B cell (primary cell): Measurements from ENCODE around the gene IAH1. TPM values are rescaled to one million over a fixed set of nuclear protein-coding genes. Genes with fewer than 3 reads are reported as not detected.
A peak's percentile ranks its signal among the peaks of the same experiment; 100 is the strongest.

Experiments
- ATAC-seq: fragments of 200-7000 bp; cut with Tn5 transposase; one replicate; pipeline ENCODE4 v1.10.0; 2021; ENCODE audit warnings: low read depth, mild to moderate bottlenecking, moderate number of reproducible peaks, moderate library complexity
- CTCF ChIA-PET: fragments of 350-600 bp; sonication (Branson Sonifier 250); formaldehyde crosslinking; loops from one replicate; lab custom pipeline; 2021; ENCODE audit warnings: antibody characterized with exemption, inconsistent platforms; lab: Charles Lee
- POLR2A ChIA-PET: fragments of 350-600 bp; sonication (Branson Sonifier 250); formaldehyde crosslinking; loops from one replicate; lab custom pipeline; 2021; ENCODE audit warnings: antibody characterized with exemption; lab: Charles Lee
- DNase-seq: peaks from one replicate; pipeline ENCODE4 v3.0.0; 2013
- H2AFZ ChIP-seq: 2 replicates; pipeline ENCODE4 v1.6.1; 2012; ENCODE audit warnings: mild to moderate bottlenecking, low read depth, low read length; ENCODE audit not compliant: insufficient read depth, poor library complexity, severe bottlenecking
- H3K27ac ChIP-seq, 2 donors: 1 replicate in 1 of 2; 2 replicates in 1 of 2; pipeline ENCODE4 v1.5.1; 2012 to 2013; ENCODE audit warnings: low read length in 2 of 2, mild to moderate bottlenecking in 2 of 2, moderate library complexity in 1 of 2
- H3K27me3 ChIP-seq, 4 experiments: fragments of 200-600 bp in 1 of 4; sonication (generic) in 1 of 4; replicated peaks in 1 of 4; 1 replicate in 2 of 4; 2 replicates in 2 of 4; pipeline versions ENCODE4 v1.6.1 to v1.7.0; 2013 to 2016; ENCODE audit warnings: low read length in 3 of 4, mild to moderate bottlenecking in 2 of 4, mixed read lengths in 1 of 4, moderate library complexity in 1 of 4; ENCODE audit not compliant: insufficient read depth in 4 of 4, control insufficient read depth in 3 of 4; ENCODE audit errors: control extremely low read depth in 1 of 4
- H3K36me3 ChIP-seq, 2 experiments: replicated peaks in 1 of 2; 1 replicate in 1 of 2; 2 replicates in 1 of 2; pipeline versions ENCODE4 v1.6.1 to v1.7.1; 2013; ENCODE audit warnings: low read length in 1 of 2; ENCODE audit not compliant: insufficient read depth in 2 of 2, control insufficient read depth in 1 of 2; ENCODE audit errors: control extremely low read depth in 1 of 2, extremely low read depth in 1 of 2
- H3K4me1 ChIP-seq, 2 donors: fragments of 200-600 bp in 1 of 2; sonication (generic) in 1 of 2; 1 replicate in 1 of 2; 2 replicates in 1 of 2; pipeline versions ENCODE4 v1.5.1 to v1.6.1; 2013 to 2017; ENCODE audit warnings: low read length in 2 of 2; ENCODE audit not compliant: control insufficient read depth in 2 of 2, insufficient read depth in 2 of 2
- H3K4me2 ChIP-seq: replicated peaks from 2 replicates; pipeline ENCODE3; 2012; ENCODE audit warnings: mild to moderate bottlenecking, low read depth, low read length; ENCODE audit not compliant: poor library complexity, severe bottlenecking
- H3K4me3 ChIP-seq, 5 experiments: fragments of 200-600 bp in 1 of 5; sonication (generic) in 1 of 5; 1 replicate in 3 of 5; 2 replicates in 2 of 5; pipeline versions ENCODE4 v1.5.1 to v1.7.0; 2011 to 2016; ENCODE audit warnings: low read length in 4 of 5, mild to moderate bottlenecking in 4 of 5, low read depth in 2 of 5, control low read depth in 1 of 5, moderate library complexity in 1 of 5; ENCODE audit not compliant: insufficient read depth in 1 of 5; ENCODE audit errors: control extremely low read depth in 1 of 5, extremely low read depth in 1 of 5
- H3K79me2 ChIP-seq: fragments of 200-600 bp; sonication (generic); one replicate; pipeline ENCODE4 v1.6.0; 2016; ENCODE audit warnings: low read length; ENCODE audit not compliant: control insufficient read depth, insufficient read depth
- H3K9ac ChIP-seq: fragments of 200-600 bp; sonication (generic); 2 replicates; pipeline ENCODE4 v1.6.1; 2017; ENCODE audit warnings: mild to moderate bottlenecking, low read length, moderate library complexity
- H3K9me3 ChIP-seq, 3 donors: one replicate each; pipeline versions ENCODE4 v1.6.1 to v1.7.1; 2013; ENCODE audit warnings: low read length in 2 of 3; ENCODE audit not compliant: control insufficient read depth in 2 of 3, insufficient read depth in 1 of 3; ENCODE audit errors: control extremely low read depth in 1 of 3
- H4K20me1 ChIP-seq: 2 replicates; pipeline ENCODE4 v1.6.0; 2012; ENCODE audit warnings: mild to moderate bottlenecking, low read length; ENCODE audit not compliant: insufficient read depth, control insufficient read depth, poor library complexity, severe bottlenecking
- H3K27ac Mint-ChIP-seq: one replicate; pipeline ENCODE4 v1.8.0; 2021; ENCODE audit warnings: mixed read lengths
- H3K27me3 Mint-ChIP-seq: one replicate; pipeline ENCODE4 v1.8.0; 2021; ENCODE audit warnings: mixed read lengths
- H3K4me1 Mint-ChIP-seq: one replicate; pipeline ENCODE4 v1.8.0; 2021; ENCODE audit warnings: mixed read lengths
- H3K4me3 Mint-ChIP-seq: one replicate; pipeline ENCODE4 v1.8.0; 2021; ENCODE audit warnings: mixed read lengths
- H3K9me3 Mint-ChIP-seq: one replicate; pipeline ENCODE4 v1.8.0; 2022; ENCODE audit warnings: mixed read lengths; ENCODE audit not compliant: insufficient read depth
- EZH2 ChIP-seq: IDR thresholded peaks from 2 replicates; pipeline ENCODE4 v1.6.1; 2012; ENCODE audit warnings: borderline replicate concordance, low read depth, mild to moderate bottlenecking, moderate library complexity, low read length; ENCODE audit not compliant: insufficient read depth, poor library complexity, severe bottlenecking
- WGBS: methylation state at CpG from one replicate; pipeline ENCODE4 v1.1.5; 2013; ENCODE audit warnings: missing lambda C conversion rate; ENCODE audit not compliant: insufficient coverage; 5-methylcytosine and 5-hydroxymethylcytosine counted together
- intact Hi-C: fragments of 100-400 bp; cut with micrococcal nuclease; formaldehyde crosslinking; loops from one replicate; pipeline ENCODE4 v1.10.0; 2022
- polyA plus RNA-seq: library from polyadenylated mRNA; depleted of rRNA; stranded (reverse); fragments of >200 nt; gene quantifications from 2 replicates; pipeline ENCODE4 v1.2.3, GENCODE V29; 2012
- total RNA-seq, 2 donors: library from RNA; stranded (reverse); fragments of 120-200 nt in 1 of 2; gene quantifications; 1 replicate in 1 of 2; 2 replicates in 1 of 2; pipeline versions ENCODE4 v1.2.3 to v1.2.4, GENCODE V29; 2013 to 2022
- TF ChIP-seq, protein P1 (sequence below): fragments of 200-600 bp; IDR thresholded peaks from one replicate; pipeline ENCODE4 v1.8.0; 2022; ENCODE audit warnings: antibody characterized with exemption, mild to moderate bottlenecking

The IAH1 gene
- total and polyA plus RNA-seq, 2 donors (not counting 1 experiment from before 2014, with no cell fraction given) = 33.3 to 54.8 TPM

DNA sequence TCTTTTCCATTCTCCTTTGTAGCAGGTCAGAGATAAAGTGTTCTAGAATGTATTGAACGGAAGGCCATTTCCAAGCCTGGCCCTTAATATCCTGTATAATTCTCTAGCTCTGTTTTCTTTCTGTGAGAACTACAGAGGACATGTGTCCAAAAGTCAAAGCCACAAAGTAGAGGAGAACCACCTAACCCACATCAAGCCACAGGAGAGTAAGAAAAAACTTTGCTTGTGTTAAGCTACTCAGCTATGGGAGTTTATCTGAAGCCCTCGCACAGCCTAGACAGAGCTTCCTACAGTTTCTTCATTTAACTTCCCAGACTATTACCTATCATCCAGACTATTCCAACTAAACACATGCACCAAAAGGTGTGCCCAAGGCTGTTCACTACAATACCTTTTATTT, 59.3 kb downstream of the IAH1 start:
- no peak overlapping the region for H3K4me3 ChIP-seq
- H3K27ac Mint-ChIP-seq = no peak overlapping the region
- DNase-seq = no peak
- no peaks in the 10 kb centered on the region for H3K27me3 ChIP-seq
- H3K4me3 Mint-ChIP-seq = no peak overlapping the region
- H3K27ac ChIP-seq = no peak overlapping the region
- CTCF ChIA-PET = interaction anchor here (0.6 to 1.5 kb wide), 2 partner anchors 20 to 22 kb away, joined by 3 to 6 read pairs; partner anchors contain the start of gene ADAM17
- H3K4me1 Mint-ChIP-seq = peaks cover 38% of the 10 kb centered on the region
- intact Hi-C loops = no loop called here
- 83% methylated on average over 1 of the region's 2 CpGs for WGBS
- POLR2A ChIA-PET = no interaction called here
- H3K9ac ChIP-seq = no peak overlapping the region
- no peaks in the 10 kb centered on the region for H3K9me3 Mint-ChIP-seq
- H3K4me1 ChIP-seq = peaks cover 12 to 27% of the 10 kb centered on the region in 2 donors
- no peaks in the 10 kb centered on the region for H3K27me3 Mint-ChIP-seq
- H2AFZ ChIP-seq = no peak overlapping the region
- ATAC-seq = no peak
- TF ChIP-seq, protein P1, sequence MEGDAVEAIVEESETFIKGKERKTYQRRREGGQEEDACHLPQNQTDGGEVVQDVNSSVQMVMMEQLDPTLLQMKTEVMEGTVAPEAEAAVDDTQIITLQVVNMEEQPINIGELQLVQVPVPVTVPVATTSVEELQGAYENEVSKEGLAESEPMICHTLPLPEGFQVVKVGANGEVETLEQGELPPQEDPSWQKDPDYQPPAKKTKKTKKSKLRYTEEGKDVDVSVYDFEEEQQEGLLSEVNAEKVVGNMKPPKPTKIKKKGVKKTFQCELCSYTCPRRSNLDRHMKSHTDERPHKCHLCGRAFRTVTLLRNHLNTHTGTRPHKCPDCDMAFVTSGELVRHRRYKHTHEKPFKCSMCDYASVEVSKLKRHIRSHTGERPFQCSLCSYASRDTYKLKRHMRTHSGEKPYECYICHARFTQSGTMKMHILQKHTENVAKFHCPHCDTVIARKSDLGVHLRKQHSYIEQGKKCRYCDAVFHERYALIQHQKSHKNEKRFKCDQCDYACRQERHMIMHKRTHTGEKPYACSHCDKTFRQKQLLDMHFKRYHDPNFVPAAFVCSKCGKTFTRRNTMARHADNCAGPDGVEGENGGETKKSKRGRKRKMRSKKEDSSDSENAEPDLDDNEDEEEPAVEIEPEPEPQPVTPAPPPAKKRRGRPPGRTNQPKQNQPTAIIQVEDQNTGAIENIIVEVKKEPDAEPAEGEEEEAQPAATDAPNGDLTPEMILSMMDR = no peak
- TF ChIP-seq EZH2 = no peak
- H3K9me3 ChIP-seq = no peaks in the 10 kb centered on the region
- H3K4me2 ChIP-seq = no peak overlapping the region
- peaks cover 8% of the 10 kb centered on the region for H4K20me1 ChIP-seq
- H3K36me3 ChIP-seq = peaks cover 5 to 26% of the 10 kb centered on the region in 2 experiments
- peaks cover 76% of the 10 kb centered on the region for H3K79me2 ChIP-seq

DNA sequence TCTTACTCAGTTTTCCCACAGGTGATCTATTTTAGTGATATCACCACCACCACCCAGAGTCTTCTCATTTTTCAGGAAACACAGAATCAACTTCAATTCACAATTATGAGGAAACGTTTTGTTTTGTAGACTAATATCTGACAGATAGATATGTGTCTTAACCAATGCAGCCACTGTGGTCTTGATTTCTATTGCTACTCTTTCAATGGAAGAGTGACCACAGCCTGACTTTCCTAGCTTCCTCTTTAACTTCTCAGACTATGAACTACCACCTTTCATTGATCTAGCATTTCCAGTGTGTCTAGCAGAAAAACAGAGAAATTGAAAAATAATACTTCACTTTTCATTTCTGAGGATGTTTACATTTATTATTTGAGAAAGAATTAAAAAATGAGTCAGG, 60.8 kb downstream of the IAH1 start:
- WGBS = no CpG with 5 or more reads among the region's 1 CpG
- Mint-ChIP-seq H3K9me3 (no peaks in the 10 kb centered on the region), H3K4me1 (peaks cover 48% of the 10 kb centered on the region), H3K4me3 (no peak overlapping the region), H3K27ac (no peak overlapping the region), H3K27me3 (no peaks in the 10 kb centered on the region)
- DNase-seq = no peak
- peaks cover 73% of the 10 kb centered on the region for H3K79me2 ChIP-seq
- peak overlapping the region in 1 of 2 donors; percentile 20 for H3K27ac ChIP-seq
- H3K4me2 ChIP-seq = peak overlapping the region; percentile 39
- ATAC-seq = no peak
- TF ChIP-seq EZH2 = no peak
- TF ChIP-seq, protein P1 = no peak
- POLR2A ChIA-PET = no interaction called here
- peaks cover 25 to 41% of the 10 kb centered on the region in 2 donors for H3K4me1 ChIP-seq
- H2AFZ ChIP-seq = no peak overlapping the region
- peaks cover 5 to 16% of the 10 kb centered on the region in 2 experiments for H3K36me3 ChIP-seq
- CTCF ChIA-PET = interaction anchor here (1.9 kb wide), 2 partner anchors 11 to 20 kb away, joined by 4 to 8 read pairs; partner anchors contain the start of gene ADAM17
- H3K27me3 ChIP-seq = no peaks in the 10 kb centered on the region
- peaks cover 0 to 4% (median 0%) of the 10 kb centered on the region in 3 donors for H3K9me3 ChIP-seq
- H3K4me3 ChIP-seq = no peak overlapping the region
- no peak overlapping the region for H3K9ac ChIP-seq
- intact Hi-C loops = loop anchor here (5.0 kb wide), 1 partner anchor 82 kb away; no protein-coding TSS in a partner anchor
- H4K20me1 ChIP-seq = no peaks in the 10 kb centered on the region
